ENCODE measurements around the gene PARD6G. TPM values are rescaled to one million over a fixed set of nuclear protein-coding genes. Genes with fewer than 3 reads are reported as not detected.
A peak's percentile ranks its signal among the peaks of the same experiment; 100 is the strongest.

Gene PARD6G
- total RNA-seq, 4 donors from 2014 or later, result 24.3 to 37.8 (median 33.1) TPM

- DNase-seq, result no peak
- 50 to 57% methylated on average over 6 to 7 of the region's 8 CpGs for WGBS, 2 donors
- intact Hi-C loops (cut with DNase I), result no loop called here
- Histone ChIP-seq H3K36me3 (no peaks in the 10 kb centered on the region), H3K27ac (peak overlapping the region in 2 of 4 donors; percentile 21 to 30), H3K4me1 (peaks cover 14 to 50% (median 27%) of the 10 kb centered on the region in 3 donors), H3K27me3 (no peaks in the 10 kb centered on the region), H3K9me3 (no peaks in the 10 kb centered on the region), H3K4me3 (no peak overlapping the region)
- TF ChIP-seq CTCF (IDR thresholded peaks at IDR 0.05) (no peak), POLR2A (IDR thresholded peaks at IDR 0.05) (no peak)
These were observed 13.4 kb downstream of the PARD6G start for GRCh38 chr18:80233899-80234298.

- TF ChIP-seq CTCF (IDR thresholded peaks at IDR 0.05) (no peak), POLR2A (IDR thresholded peaks at IDR 0.05) (no peak)
- Histone ChIP-seq H3K4me1 (peaks cover 14 to 56% (median 27%) of the 10 kb centered on the region in 3 donors), H3K36me3 (no peaks in the 10 kb centered on the region), H3K27me3 (no peaks in the 10 kb centered on the region), H3K4me3 (no peak overlapping the region), H3K9me3 (no peaks in the 10 kb centered on the region), H3K27ac (peak overlapping the region in 2 of 4 donors; percentile 21 to 30)
- no peak for DNase-seq
- intact Hi-C loops (cut with DNase I), result no loop called here
- 75 to 90% methylated on average over 2 to 5 of the region's 7 CpGs for whole genome bisulfite sequencing, 2 donors
These were observed 14.0 kb downstream of the PARD6G start for GRCh38 chr18:80233201-80233835.

- Histone ChIP-seq H3K27me3 (no peaks in the 10 kb centered on the region), H3K9me3 (no peaks in the 10 kb centered on the region), H3K4me1 (peaks cover 14 to 62% (median 27%) of the 10 kb centered on the region in 3 donors), H3K36me3 (no peaks in the 10 kb centered on the region), H3K4me3 (no peak overlapping the region), H3K27ac (no peak overlapping the region)
- no peak for TF ChIP-seq POLR2A (IDR thresholded peaks at IDR 0.05)
- TF ChIP-seq CTCF (IDR thresholded peaks at IDR 0.05), result no peak
- DNase-seq, result no peak
- intact Hi-C loops (cut with DNase I), result no loop called here
- 90 to 96% methylated on average over 2 to 3 of the region's 4 CpGs for WGBS, 2 donors
These were observed 14.6 kb downstream of the PARD6G start for GRCh38 chr18:80232710-80233109.

DNA sequence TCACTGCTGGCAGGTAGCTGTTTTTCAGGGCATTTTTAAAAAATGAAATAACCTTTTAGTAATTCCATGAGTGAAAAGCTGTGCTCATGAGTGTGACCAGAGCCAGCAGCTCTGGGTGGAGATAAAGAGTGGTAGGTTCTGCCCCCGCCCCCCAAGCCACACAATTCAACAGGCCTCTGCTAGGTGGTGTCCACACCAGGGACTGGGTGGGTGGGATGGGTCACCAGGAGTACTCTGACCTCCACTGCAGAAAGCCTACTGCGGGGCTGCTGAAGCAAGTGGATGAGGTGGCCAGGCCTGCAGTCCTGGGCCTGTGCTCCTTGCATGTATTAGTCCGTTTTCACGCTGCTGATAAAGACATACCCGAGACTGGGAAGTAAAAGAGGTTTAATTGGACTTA lies 15.3 kb downstream of the PARD6G start:
- 90 to 96% methylated on average over 4 of the region's 5 CpGs for WGBS, 2 donors
- H3K4me1 ChIP-seq, result peaks cover 14 to 69% (median 27%) of the 10 kb centered on the region in 3 donors
- H3K27ac ChIP-seq, result no peak overlapping the region
- no peak overlapping the region for H3K4me3 ChIP-seq
- H3K36me3 ChIP-seq, result no peaks in the 10 kb centered on the region
- no peaks in the 10 kb centered on the region for H3K9me3 ChIP-seq
- intact Hi-C loops (cut with DNase I), result no loop called here
- no peak for TF ChIP-seq POLR2A (IDR thresholded peaks at IDR 0.05)
- no peak for TF ChIP-seq CTCF (IDR thresholded peaks at IDR 0.05)
- no peaks in the 10 kb centered on the region for H3K27me3 ChIP-seq
- no peak for DNase-seq

DNA sequence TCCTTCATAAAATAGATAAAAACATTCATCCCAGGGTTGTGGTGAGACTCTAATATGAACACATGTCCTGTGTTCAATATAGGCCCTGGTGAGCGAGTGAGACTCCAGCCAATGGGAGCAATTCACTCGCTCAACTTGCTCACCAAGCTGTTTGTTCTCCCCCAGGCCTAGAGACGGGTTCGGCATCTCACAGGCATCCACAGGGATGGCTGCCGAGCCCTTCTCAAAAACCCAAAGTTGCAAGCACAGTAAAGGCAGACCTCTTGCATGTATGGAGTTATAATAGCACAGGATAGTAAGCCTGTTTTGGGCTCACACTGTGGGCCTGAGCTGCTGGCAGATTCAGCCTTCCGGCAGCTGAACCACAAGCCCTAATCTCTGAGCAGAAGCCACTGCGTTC lies 15.7 kb downstream of the PARD6G start:
- Histone ChIP-seq H3K36me3 (no peaks in the 10 kb centered on the region), H3K9me3 (no peaks in the 10 kb centered on the region), H3K27ac (no peak overlapping the region), H3K4me1 (peaks cover 14 to 73% (median 27%) of the 10 kb centered on the region in 3 donors), H3K27me3 (no peaks in the 10 kb centered on the region), H3K4me3 (no peak overlapping the region)
- no peak for DNase-seq
- intact Hi-C loops (cut with DNase I), result no loop called here
- 89 to 91% methylated on average over 7 of the region's 7 CpGs for WGBS, 2 donors
- TF ChIP-seq POLR2A (IDR thresholded peaks at IDR 0.05) (no peak), CTCF (IDR thresholded peaks at IDR 0.05) (no peak)
